Parathyroid adenoma (tissue), 2 donors: ENCODE measurements around the gene CCDC182.

Experiments used
- H2AFZ ChIP-seq: fragments of 300-600 bp; sonication (generic); one replicate; pipeline ENCODE4 v1.7.0; 2017; ENCODE audit warnings: antibody characterized with exemption, mild to moderate bottlenecking
- H3K27ac ChIP-seq: fragments of 300-600 bp; sonication (generic); one replicate; pipeline ENCODE4 v1.7.0; 2017
- H3K27me3 ChIP-seq: fragments of 300-600 bp; sonication (generic); one replicate; pipeline ENCODE4 v1.7.0; 2017; ENCODE audit warnings: low read length; ENCODE audit not compliant: control insufficient read depth, insufficient read depth
- H3K36me3 ChIP-seq: fragments of 300-600 bp; sonication (generic); one replicate; pipeline ENCODE4 v1.7.0; 2017; ENCODE audit warnings: low read length; ENCODE audit not compliant: control insufficient read depth, insufficient read depth
- H3K4me1 ChIP-seq: fragments of 300-600 bp; sonication (generic); one replicate; pipeline ENCODE4 v1.7.0; 2017; ENCODE audit warnings: control low read depth
- H3K4me2 ChIP-seq: fragments of 300-600 bp; sonication (generic); one replicate; pipeline ENCODE4 v1.7.0; 2017; ENCODE audit warnings: low read length
- H3K4me3 ChIP-seq: fragments of 300-600 bp; sonication (generic); one replicate; pipeline ENCODE4 v1.7.0; 2017; ENCODE audit warnings: low read depth, low read length
- H3K79me2 ChIP-seq: fragments of 300-600 bp; sonication (generic); one replicate; pipeline ENCODE4 v1.7.0; 2017; ENCODE audit warnings: control low read depth
- H3K9ac ChIP-seq: fragments of 300-600 bp; sonication (generic); one replicate; pipeline ENCODE4 v1.7.0; 2017; ENCODE audit warnings: mild to moderate bottlenecking
- H3K9me3 ChIP-seq: fragments of 300-600 bp; sonication (generic); one replicate; pipeline ENCODE4 v1.7.0; 2017; ENCODE audit warnings: low read length; ENCODE audit not compliant: control insufficient read depth
- CTCF ChIP-seq: fragments of 300-600 bp; sonication (generic); IDR thresholded peaks from one replicate; pipeline ENCODE4 v1.7.0; 2017; ENCODE audit warnings: antibody characterized with exemption, mild to moderate bottlenecking
- donor health status: primary hyperparathyroidism.

Gene CCDC182

GRCh38 chr17:57724026-57724728 is 20.9 kb downstream of the CCDC182 start:
- Histone ChIP-seq H3K27me3 (no peaks in the 10 kb centered on the region), H3K9ac (no peak overlapping the region), H3K27ac (no peak overlapping the region), H3K4me3 (no peak overlapping the region), H3K4me2 (no peak overlapping the region), H3K4me1 (no peaks in the 10 kb centered on the region), H3K79me2 (no peaks in the 10 kb centered on the region), H2AFZ (no peak overlapping the region), H3K36me3 (no peaks in the 10 kb centered on the region), H3K9me3 (no peaks in the 10 kb centered on the region)
- TF ChIP-seq CTCF = no peak

GRCh38 chr17:57723427-57724025 is 21.6 kb downstream of the CCDC182 start:
- Histone ChIP-seq H3K27me3 (no peaks in the 10 kb centered on the region), H3K9ac (no peak overlapping the region), H3K9me3 (no peaks in the 10 kb centered on the region), H3K4me2 (no peak overlapping the region), H3K4me1 (no peaks in the 10 kb centered on the region), H3K79me2 (no peaks in the 10 kb centered on the region), H2AFZ (no peak overlapping the region), H3K36me3 (no peaks in the 10 kb centered on the region), H3K4me3 (no peak overlapping the region), H3K27ac (no peak overlapping the region)
- TF ChIP-seq CTCF = no peak

GRCh38 chr17:57722704-57723043 is 22.4 kb downstream of the CCDC182 start:
- no peak for TF ChIP-seq CTCF

GRCh38 chr17:57721967-57722703 is 23.0 kb downstream of the CCDC182 start:
- no peaks in the 10 kb centered on the region for H3K79me2 ChIP-seq
- H3K4me3 ChIP-seq = no peak overlapping the region
- no peaks in the 10 kb centered on the region for H3K36me3 ChIP-seq
- no peak for TF ChIP-seq CTCF
- H3K27me3 ChIP-seq = no peaks in the 10 kb centered on the region
- no peak overlapping the region for H3K27ac ChIP-seq
- H2AFZ ChIP-seq = no peak overlapping the region
- no peaks in the 10 kb centered on the region for H3K4me1 ChIP-seq
- H3K9me3 ChIP-seq = no peaks in the 10 kb centered on the region
- no peak overlapping the region for H3K4me2 ChIP-seq
- H3K9ac ChIP-seq = no peak overlapping the region

More at GRCh38 chr17:57722704-57723043, 22.4 kb downstream of the CCDC182 start:
- Histone ChIP-seq H3K36me3 (no peaks in the 10 kb centered on the region), H3K27me3 (no peaks in the 10 kb centered on the region), H3K27ac (no peak overlapping the region), H3K9me3 (no peaks in the 10 kb centered on the region), H3K4me1 (no peaks in the 10 kb centered on the region), H3K4me3 (no peak overlapping the region), H3K9ac (no peak overlapping the region), H3K4me2 (no peak overlapping the region), H2AFZ (no peak overlapping the region), H3K79me2 (no peaks in the 10 kb centered on the region)
